SU-DHL-6 (cell line): Measurements from ENCODE around the gene PTPN13.

Experiments used
- CTCF ChIP-seq: fragments of 200-600 bp; sonication (generic); IDR thresholded peaks from one replicate; pipeline ENCODE4 v1.5.1; 2017; ENCODE audit warnings: antibody characterized with exemption, mild to moderate bottlenecking, low read length, moderate library complexity; ENCODE audit not compliant: insufficient read depth, poor library complexity, severe bottlenecking
- EZH2phosphoT487 ChIP-seq: fragments of 200-600 bp; sonication (generic), shearing (Covaris generic); conservative IDR thresholded peaks from 2 replicates; pipeline ENCODE4 v1.6.1; 2018; ENCODE audit warnings: mild to moderate bottlenecking, antibody characterized with exemption, low read length, moderate library complexity, mixed read lengths

GRCh38 chr4:86587381-86588140 is 6.6 kb upstream of the PTPN13 start:
- TF ChIP-seq CTCF: no peak
- no peak for TF ChIP-seq EZH2phosphoT487
